GM21367 (cell line): ENCODE data around the gene KANTR.
A peak's percentile ranks its signal among the peaks of the same experiment; 100 is the strongest.

ENCODE experiments used
- ATAC-seq: cut with Tn5 transposase; IDR thresholded peaks from one replicate; pipeline ENCODE4 v1.9.1; 2021; ENCODE audit not compliant: unreplicated experiment

The KANTR gene

GRCh38 chrX:53093748-53094581 is at the start of gene KANTR:
KANTR (plus strand) TSS chrX:53094142; CDS start chrX:53124273, 30,131 bp downstream.
- peak; percentile 75 for ATAC-seq

GRCh38 chrX:53044995-53045394 is 48.9 kb upstream of the KANTR start:
- ATAC-seq = no peak

- ATAC-seq = no peak
Measured at GRCh38 chrX:53047228-53047627, 46.7 kb upstream of the KANTR start.

- no peak for ATAC-seq
Measured at GRCh38 chrX:53048169-53049126, 45.5 kb upstream of the KANTR start, which contains the start of gene GPR173. GPR173 (plus strand) TSS chrX:53048789; CDS start chrX:53076622, 27,833 bp downstream.

GRCh38 chrX:53049127-53049517 is 44.8 kb upstream of the KANTR start:
- ATAC-seq = no peak

GRCh38 chrX:53050841-53051240 is 43.1 kb upstream of the KANTR start:
- ATAC-seq = no peak

- ATAC-seq = no peak
Measured at GRCh38 chrX:53055244-53055849, 38.6 kb upstream of the KANTR start.

GRCh38 chrX:53056292-53056691 is 37.6 kb upstream of the KANTR start:
- no peak for ATAC-seq

- no peak for ATAC-seq
Measured at GRCh38 chrX:53065104-53065503, 28.8 kb upstream of the KANTR start.

- ATAC-seq = no peak
Measured at GRCh38 chrX:53071064-53071463, 22.9 kb upstream of the KANTR start.

GRCh38 chrX:53071604-53072417 is 22.1 kb upstream of the KANTR start:
- peak; percentile 83 for ATAC-seq

- no peak for ATAC-seq
Measured at GRCh38 chrX:53072418-53073114, 21.4 kb upstream of the KANTR start.

GRCh38 chrX:53073115-53073586 is 20.8 kb upstream of the KANTR start:
- no peak for ATAC-seq

- ATAC-seq = no peak
Measured at GRCh38 chrX:53075011-53075410, 18.9 kb upstream of the KANTR start.

- ATAC-seq = no peak
Measured at GRCh38 chrX:53076671-53077070, 17.3 kb upstream of the KANTR start.

- no peak for ATAC-seq
Measured at GRCh38 chrX:53077207-53078197, 16.4 kb upstream of the KANTR start.

- no peak for ATAC-seq
Measured at GRCh38 chrX:53078943-53079342, 15.0 kb upstream of the KANTR start.
